Measurements from ENCODE around the gene TPRKB. TPM values are rescaled to one million over a fixed set of nuclear protein-coding genes. Genes with fewer than 3 reads are reported as not detected.
A peak's percentile ranks its signal among the peaks of the same experiment; 100 is the strongest.
"Not testable (repeated sequence)": the region's sequence is repeated elsewhere in the genome, so short reads cannot be mapped to it uniquely, and the experiment has no call there.

TPRKB gene
- total RNA-seq, 6 donors from 2014 or later: 4.7 to 19.0 (median 13.4) TPM

DNA sequence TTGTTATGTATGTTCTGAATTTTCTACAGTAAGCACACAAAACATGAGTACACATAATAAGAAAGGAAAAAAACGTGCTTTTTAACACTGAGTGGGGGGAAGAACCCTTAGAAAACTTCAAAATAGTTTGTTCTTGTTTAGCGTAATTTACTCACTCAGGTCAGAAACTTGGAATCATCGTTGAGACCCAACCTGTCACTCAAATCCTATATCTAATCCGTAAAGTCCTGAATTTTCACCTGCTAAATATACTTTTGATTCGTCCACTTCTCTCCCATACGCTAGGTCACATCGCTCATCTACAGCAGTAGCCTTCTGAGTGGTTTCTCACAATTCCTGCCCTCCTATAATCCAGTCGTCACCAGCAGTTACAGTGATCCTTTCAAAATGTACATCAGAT, 767 bp downstream of the TPRKB start:
- ATAC-seq (ENCODE audit: low FRiP score in 2 of 2): no peak
- Histone ChIP-seq H3K9me3 (no peaks in the 10 kb centered on the region), H3K4me1 (peaks cover 6 to 21% (median 16%) of the 10 kb centered on the region in 4 donors), H3K36me3 (peaks cover 9 to 35% (median 27%) of the 10 kb centered on the region in 4 donors), H3K27me3 (no peaks in the 10 kb centered on the region), H3K4me3 (peak overlapping the region; percentile 59 to 92 (median 76)), H3K27ac (peak overlapping the region; percentile 51 to 83 (median 74))
- no peak for DNase-seq
- 8 to 12% methylated on average over 8 of the region's 8 CpGs for WGBS, 2 donors
- TF ChIP-seq POLR2AphosphoS5 (IDR thresholded peaks at IDR 0.05) (no peak), EP300 (IDR thresholded peaks at IDR 0.05) (no peak), POLR2A (IDR thresholded peaks at IDR 0.05) (no peak)
- TF ChIP-seq, protein P1, sequence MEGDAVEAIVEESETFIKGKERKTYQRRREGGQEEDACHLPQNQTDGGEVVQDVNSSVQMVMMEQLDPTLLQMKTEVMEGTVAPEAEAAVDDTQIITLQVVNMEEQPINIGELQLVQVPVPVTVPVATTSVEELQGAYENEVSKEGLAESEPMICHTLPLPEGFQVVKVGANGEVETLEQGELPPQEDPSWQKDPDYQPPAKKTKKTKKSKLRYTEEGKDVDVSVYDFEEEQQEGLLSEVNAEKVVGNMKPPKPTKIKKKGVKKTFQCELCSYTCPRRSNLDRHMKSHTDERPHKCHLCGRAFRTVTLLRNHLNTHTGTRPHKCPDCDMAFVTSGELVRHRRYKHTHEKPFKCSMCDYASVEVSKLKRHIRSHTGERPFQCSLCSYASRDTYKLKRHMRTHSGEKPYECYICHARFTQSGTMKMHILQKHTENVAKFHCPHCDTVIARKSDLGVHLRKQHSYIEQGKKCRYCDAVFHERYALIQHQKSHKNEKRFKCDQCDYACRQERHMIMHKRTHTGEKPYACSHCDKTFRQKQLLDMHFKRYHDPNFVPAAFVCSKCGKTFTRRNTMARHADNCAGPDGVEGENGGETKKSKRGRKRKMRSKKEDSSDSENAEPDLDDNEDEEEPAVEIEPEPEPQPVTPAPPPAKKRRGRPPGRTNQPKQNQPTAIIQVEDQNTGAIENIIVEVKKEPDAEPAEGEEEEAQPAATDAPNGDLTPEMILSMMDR (IDR thresholded peaks at IDR 0.05): no peak

DNA sequence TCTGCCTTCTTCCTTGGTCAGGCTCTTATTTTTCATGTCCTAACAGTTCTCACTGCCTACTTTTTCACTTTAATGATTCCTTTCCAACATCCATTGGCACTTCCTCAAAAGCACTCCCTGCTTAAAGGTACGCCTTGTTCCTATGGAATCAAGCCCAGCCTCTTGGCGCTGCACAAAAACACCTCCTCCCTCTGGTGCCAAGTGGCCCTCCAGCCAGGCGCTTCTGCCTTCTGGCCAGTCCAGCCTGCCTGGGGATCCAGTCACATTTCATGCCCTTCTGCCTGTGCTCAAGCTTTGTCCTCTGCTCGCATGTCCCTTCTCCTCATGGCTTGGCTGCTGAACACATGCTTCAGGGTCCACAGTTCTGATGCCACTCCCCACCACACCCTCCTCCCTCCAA, 6.3 kb downstream of the TPRKB start:
- 78 to 91% methylated on average over 4 of the region's 4 CpGs for WGBS, 2 donors
- H3K27ac ChIP-seq: no peak overlapping the region
- ATAC-seq (ENCODE audit: low FRiP score in 2 of 2) (no peak), DNase-seq (no peak)
- H3K4me3 ChIP-seq: no peak overlapping the region
- TF ChIP-seq POLR2A (IDR thresholded peaks at IDR 0.05) (no peak), EP300 (IDR thresholded peaks at IDR 0.05) (no peak), POLR2AphosphoS5 (IDR thresholded peaks at IDR 0.05) (no peak)
- TF ChIP-seq, protein P1 (IDR thresholded peaks at IDR 0.05): no peak
- peaks cover 9 to 67% (median 46%) of the 10 kb centered on the region in 4 donors for H3K36me3 ChIP-seq
- no peaks in the 10 kb centered on the region for H3K27me3 ChIP-seq
- H3K4me1 ChIP-seq: peaks cover 0 to 5% (median 2%) of the 10 kb centered on the region in 4 donors
- H3K9me3 ChIP-seq: no peaks in the 10 kb centered on the region

DNA sequence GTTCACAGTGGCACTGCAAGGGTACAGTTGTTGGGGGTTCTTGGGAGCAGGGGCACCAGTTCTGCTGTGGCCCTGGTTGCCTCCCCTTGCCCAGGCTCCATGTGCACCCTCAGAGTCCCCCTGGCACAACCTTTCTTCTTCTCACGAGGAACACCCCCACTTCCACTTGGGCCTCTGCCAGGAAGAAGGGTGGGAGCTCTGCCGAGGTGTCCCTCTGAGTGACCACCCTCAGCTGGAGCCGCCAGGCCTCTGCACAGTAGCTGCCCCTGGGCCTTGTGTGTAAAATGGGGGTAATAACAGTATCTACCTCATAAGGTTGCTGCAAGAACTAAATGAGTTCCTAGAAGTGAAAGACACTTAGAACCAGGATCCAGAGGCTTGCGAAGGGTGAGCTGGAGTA, 8.4 kb downstream of the TPRKB start:
- Histone ChIP-seq H3K9me3 (no peaks in the 10 kb centered on the region), H3K27ac (no peak overlapping the region), H3K36me3 (peaks cover 9 to 60% (median 39%) of the 10 kb centered on the region in 4 donors), H3K27me3 (no peaks in the 10 kb centered on the region), H3K4me3 (no peak overlapping the region), H3K4me1 (no peaks in the 10 kb centered on the region)
- TF ChIP-seq POLR2A (IDR thresholded peaks at IDR 0.05) (no peak), EP300 (IDR thresholded peaks at IDR 0.05) (no peak), POLR2AphosphoS5 (IDR thresholded peaks at IDR 0.05) (no peak)
- TF ChIP-seq, protein P1 (IDR thresholded peaks at IDR 0.05): no peak
- DNase-seq: peak in 1 of 2 donors; percentile 19
- no peak for ATAC-seq (ENCODE audit: low FRiP score in 2 of 2)
- WGBS, 2 donors: 76 to 79% methylated on average over 4 of the region's 4 CpGs

DNA sequence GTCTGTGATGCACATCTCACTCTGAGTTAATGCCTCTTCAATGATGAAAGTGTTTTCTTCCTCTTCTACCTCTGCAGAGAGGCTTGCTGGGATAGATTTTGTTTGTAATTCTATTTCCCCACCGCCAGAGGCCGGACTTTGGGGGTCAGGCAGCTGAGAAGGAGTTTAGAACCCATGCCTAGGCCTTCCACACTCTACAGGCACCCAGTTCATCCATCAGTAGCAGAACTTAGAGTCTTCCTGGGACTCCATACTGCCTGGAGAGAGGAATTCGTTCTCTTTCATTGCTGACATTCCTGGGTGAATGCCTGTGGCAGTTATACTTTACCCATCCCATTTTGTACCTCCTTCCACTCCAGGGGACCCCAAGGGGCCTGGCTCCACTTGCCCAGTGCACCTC, 9.1 kb downstream of the TPRKB start:
- no peak for DNase-seq
- TF ChIP-seq POLR2AphosphoS5 (IDR thresholded peaks at IDR 0.05): no peak
- H3K36me3 ChIP-seq: peaks cover 9 to 54% (median 33%) of the 10 kb centered on the region in 4 donors

DNA sequence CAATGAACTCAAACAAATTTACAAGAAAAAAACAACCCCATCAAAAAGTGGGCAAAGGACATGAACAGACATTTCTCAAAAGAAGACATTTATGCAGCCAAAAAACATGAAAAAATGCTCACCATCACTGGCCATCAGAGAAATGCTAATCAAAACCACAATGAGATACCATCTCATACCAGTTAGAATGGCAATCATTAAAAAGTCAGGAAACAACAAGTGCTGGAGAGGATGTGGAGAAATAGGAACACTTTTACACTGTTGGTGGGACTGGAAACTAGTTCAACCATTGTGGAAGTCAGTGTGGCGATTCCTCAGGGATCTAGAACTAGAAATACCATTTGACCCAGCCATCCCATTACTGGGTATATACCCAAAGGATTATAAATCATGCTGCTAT, 10.5 kb downstream of the TPRKB start:
- H3K27ac ChIP-seq; H3K4me3 ChIP-seq; H3K4me1 ChIP-seq; H3K9me3 ChIP-seq; DNase-seq; ATAC-seq (ENCODE audit: low FRiP score in 2 of 2); H3K27me3 ChIP-seq: not testable (repeated sequence)
- H3K36me3 ChIP-seq: peaks cover 2 to 41% (median 22%) of the 10 kb centered on the region in 4 donors
- WGBS, 2 donors: 100% methylated on average over 1 of the region's 1 CpG

More for the DNA sequence above, 9.1 kb downstream of the TPRKB start:
- Histone ChIP-seq H3K4me1 (no peaks in the 10 kb centered on the region), H3K4me3 (no peak overlapping the region), H3K27ac (no peak overlapping the region), H3K9me3 (no peaks in the 10 kb centered on the region), H3K27me3 (no peaks in the 10 kb centered on the region)
- 80 to 82% methylated on average over 3 of the region's 3 CpGs for WGBS, 2 donors
- ATAC-seq (ENCODE audit: low FRiP score in 2 of 2): no peak

DNA sequence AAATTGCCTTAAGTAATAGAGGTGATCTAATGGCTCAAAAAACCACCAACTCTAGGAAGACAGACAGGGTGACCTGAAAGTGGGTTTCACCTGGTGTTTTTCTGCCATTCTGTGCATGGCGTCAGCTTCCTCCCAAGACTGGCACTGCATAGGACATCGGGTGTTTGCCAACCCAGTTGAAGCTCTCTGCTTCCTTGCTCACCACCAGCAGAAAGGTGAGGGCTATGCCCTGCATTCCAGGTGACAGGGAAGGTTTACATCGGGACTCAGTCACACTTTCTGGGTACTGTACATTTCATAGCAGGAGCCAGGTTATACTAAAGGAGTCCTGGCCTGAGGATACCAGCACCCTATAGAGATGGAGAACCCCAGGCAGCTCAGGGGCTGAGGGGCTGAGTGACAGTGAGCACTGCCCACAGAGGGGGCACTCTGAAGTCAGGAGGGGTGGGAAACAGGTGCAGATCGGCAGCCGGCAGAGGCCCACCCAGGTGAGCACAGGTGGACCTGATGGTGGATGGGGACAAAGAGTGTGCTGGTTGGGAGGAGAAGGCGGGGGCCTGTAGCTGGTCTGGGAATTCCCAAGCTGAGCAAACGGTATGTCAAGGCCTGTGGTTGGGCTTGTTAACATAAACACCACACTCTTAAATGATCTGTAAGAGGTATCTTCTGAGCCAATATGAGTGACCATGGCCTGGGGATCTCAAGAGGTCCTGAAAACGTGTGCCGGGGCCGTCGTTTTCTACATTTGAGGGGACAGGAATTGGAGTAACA, 18.1 kb downstream of the TPRKB start:
- Histone ChIP-seq H3K27me3 (no peaks in the 10 kb centered on the region), H3K36me3 (no peaks in the 10 kb centered on the region), H3K4me1 (no peaks in the 10 kb centered on the region), H3K9me3 (peaks cover 0 to 6% (median 0%) of the 10 kb centered on the region in 4 donors), H3K27ac (no peak overlapping the region), H3K4me3 (no peak overlapping the region)
- ATAC-seq (ENCODE audit: low FRiP score in 2 of 2) (peak in 1 of 2 donors; percentile 46), DNase-seq (no peak)
- TF ChIP-seq EP300 (IDR thresholded peaks at IDR 0.05): no peak
- TF ChIP-seq POLR2AphosphoS5 (IDR thresholded peaks at IDR 0.05): no peak
- TF ChIP-seq, protein P1 (IDR thresholded peaks at IDR 0.05): no peak
- no peak for TF ChIP-seq POLR2A (IDR thresholded peaks at IDR 0.05)
- WGBS, 2 donors: 81 to 85% methylated on average over 11 of the region's 11 CpGs
